Liver (tissue), 3 donors: ENCODE data around the gene CPNE4.

Source experiments
- CTCF ChIP-seq: fragments of 150-350 bp; IDR thresholded peaks from 2 replicates; pipeline ENCODE4 v1.5.1; 2017; ENCODE audit warnings: improper control_type of control experiment, low read depth, low read length; ENCODE audit not compliant: missing input control
- SP1 ChIP-seq: IDR thresholded peaks from 2 replicates; pipeline ENCODE4 v1.6.1; 2018; ENCODE audit warnings: antibody characterized with exemption, mild to moderate bottlenecking
- ZBTB33 ChIP-seq: IDR thresholded peaks from 2 replicates; pipeline ENCODE4 v1.6.1; 2016; ENCODE audit warnings: antibody characterized with exemption
- donor health status: healthy.
- donor health status: healthy.

- TF ChIP-seq ZBTB33 (no peak), SP1 (no peak), CTCF (no peak)
Measured at GRCh38 chr3:131622726-131623125, 412.1 kb downstream of the CPNE4 start.
